Measurements from ENCODE around the gene GRM1.

GRM1 gene

GRCh38 chr6:146337376-146337775 lies 308.5 kb downstream of the GRM1 start:
- no peak for FAIRE-seq

GRCh38 chr6:146339716-146340115 lies 310.9 kb downstream of the GRM1 start:
- no peak for FAIRE-seq

GRCh38 chr6:146341493-146342230 lies 312.8 kb downstream of the GRM1 start:
- no peak for FAIRE-seq

- no peak for FAIRE-seq
These were observed 316.7 kb downstream of the GRM1 start for GRCh38 chr6:146345598-146345997.

- FAIRE-seq, result no peak
These were observed 318.2 kb downstream of the GRM1 start for GRCh38 chr6:146347090-146347489.

GRCh38 chr6:146347690-146348089 lies 318.8 kb downstream of the GRM1 start:
- FAIRE-seq, result no peak

GRCh38 chr6:146351018-146351417 lies 322.2 kb downstream of the GRM1 start:
- no peak for FAIRE-seq

- FAIRE-seq, result no peak
These were observed 323.3 kb downstream of the GRM1 start for GRCh38 chr6:146352163-146352562.

GRCh38 chr6:146354451-146354850 lies 325.6 kb downstream of the GRM1 start:
- no peak for FAIRE-seq

- no peak for FAIRE-seq
These were observed 326.7 kb downstream of the GRM1 start for GRCh38 chr6:146355521-146356100.

- FAIRE-seq, result no peak
These were observed 328.9 kb downstream of the GRM1 start for GRCh38 chr6:146357578-146358430.

GRCh38 chr6:146358431-146359046 lies 329.7 kb downstream of the GRM1 start:
- FAIRE-seq, result no peak

GRCh38 chr6:146359131-146359530 lies 330.3 kb downstream of the GRM1 start:
- no peak for FAIRE-seq

GRCh38 chr6:146361128-146361924 lies 332.5 kb downstream of the GRM1 start:
- FAIRE-seq, result no peak

GRCh38 chr6:146363838-146364607 lies 335.2 kb downstream of the GRM1 start:
- FAIRE-seq, result no peak

- FAIRE-seq, result no peak
These were observed 336.1 kb downstream of the GRM1 start for GRCh38 chr6:146364816-146365594.

- FAIRE-seq, result no peak
These were observed 338.2 kb downstream of the GRM1 start for GRCh38 chr6:146367061-146367460.

- FAIRE-seq, result no peak
These were observed 341.0 kb downstream of the GRM1 start for GRCh38 chr6:146369866-146370265.

- FAIRE-seq, result no peak
These were observed 352.6 kb downstream of the GRM1 start for GRCh38 chr6:146381486-146381885.

GRCh38 chr6:146388736-146389364 lies 360.0 kb downstream of the GRM1 start:
- no peak for FAIRE-seq

All from A204.1 (cell line).